Fibroblast of lung (primary cell): Measurements from ENCODE around the gene NEURL1B.

Experiments used
- CTCF ChIP-seq, 2 donors: IDR thresholded peaks in 1 of 2; conservative IDR thresholded peaks in 1 of 2; 1 replicate in 1 of 2; 2 replicates in 1 of 2; pipeline ENCODE4 v1.5.1; 2011 to 2012; ENCODE audit warnings: low read length in 2 of 2, control low read depth in 1 of 2, inconsistent platforms in 1 of 2, low read depth in 1 of 2, mild to moderate bottlenecking in 1 of 2
- EZH2 ChIP-seq: IDR thresholded peaks from 2 replicates; pipeline ENCODE4 v1.5.1; 2012; ENCODE audit warnings: low read length, control low read depth, mild to moderate bottlenecking; ENCODE audit errors: missing control alignments

DNA sequence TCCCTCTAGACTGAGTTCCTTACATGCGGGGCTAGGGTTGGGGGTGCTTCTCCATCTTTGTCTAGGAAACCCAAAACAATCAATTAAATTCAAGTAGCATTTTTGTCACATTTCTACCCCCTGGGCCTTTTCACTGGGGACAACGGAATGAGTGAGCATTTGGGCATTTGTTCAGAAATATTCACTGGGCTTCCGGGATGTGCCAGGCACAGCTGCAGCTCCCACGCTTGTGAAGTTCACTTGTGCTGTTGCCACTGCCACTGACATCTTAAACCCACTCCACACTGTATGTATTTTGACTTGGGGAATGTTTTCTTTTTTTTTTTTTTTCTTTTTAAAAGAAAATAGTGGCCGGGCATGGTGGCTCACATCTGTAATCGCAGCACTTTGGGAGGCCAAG, 98.3 kb downstream of the NEURL1B start:
- TF ChIP-seq CTCF (conservative IDR thresholded peaks at IDR 0.05 in 1 of 2, IDR thresholded peaks at IDR 0.05 in 1 of 2; ENCODE audit: low read depth in 1 of 2, low read length in 2 of 2) = no peak
- TF ChIP-seq EZH2 = no peak
